Stimulated activated CD4-positive, alpha-beta T cell treated with anti-CD3 and anti-CD28 coated beads, Interleukin-1b, Interleukin-23, amount 100 ng/mL, for 48 hours (primary cell): ENCODE data around the gene TJP1.

ENCODE experiments used
- DNase-seq: peaks from one replicate; pipeline ENCODE4 v3.0.0-alpha.2; 2020

TJP1 gene

DNA sequence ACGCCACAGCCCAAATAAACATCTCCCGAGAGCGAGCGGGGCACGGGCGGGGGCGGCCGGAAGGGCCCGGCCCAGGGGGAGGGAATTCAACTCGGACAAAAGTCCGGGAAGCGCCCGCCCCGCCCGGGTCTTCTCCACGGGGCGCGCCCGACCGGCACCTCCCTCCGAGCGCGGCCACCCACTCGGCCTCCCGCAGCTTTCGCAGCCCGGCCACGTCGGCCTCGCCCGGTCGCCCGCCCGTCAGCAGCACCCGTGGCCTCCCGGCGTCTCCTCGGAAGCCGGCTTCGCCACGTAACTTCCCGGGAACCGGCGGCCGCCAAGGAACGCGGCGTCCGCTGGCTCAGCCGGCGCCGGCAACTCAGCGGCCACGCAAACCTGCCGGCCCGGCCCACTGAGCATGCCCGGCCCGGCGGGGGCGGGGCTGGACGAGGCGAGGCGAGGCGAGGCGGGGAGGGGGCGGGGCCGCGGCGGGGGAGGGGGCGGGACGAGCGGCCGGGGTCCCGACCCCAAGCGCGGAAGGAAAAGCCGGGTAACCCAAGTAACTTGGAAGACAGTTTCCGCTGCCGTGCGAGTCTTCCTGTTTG is at the start of gene TJP1:
TJP1 (minus strand) TSS at position 369 of the 584 bp plus-strand sequence. CDS start 440 bp downstream, outside the sequence.
- DNase-seq: no peak

DNA sequence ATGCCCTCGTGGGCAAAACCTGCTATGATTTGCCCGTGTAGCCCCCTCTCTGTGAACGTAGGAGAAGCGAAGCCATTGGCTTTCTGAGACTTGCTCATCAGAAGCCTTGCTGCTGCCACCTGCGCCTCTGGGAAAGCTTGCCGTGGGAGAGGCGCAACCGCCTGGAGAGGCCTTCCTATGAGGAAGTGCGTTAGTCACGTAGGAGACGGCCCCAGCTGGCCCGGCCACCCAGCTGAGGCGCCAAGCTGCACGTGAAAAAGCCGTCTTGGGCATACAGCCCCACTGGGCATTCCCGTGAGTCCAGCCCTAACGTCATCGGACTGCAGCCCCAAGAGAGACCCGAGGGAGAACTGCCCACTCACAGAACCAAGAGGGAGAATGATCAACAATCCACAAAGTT is 49.1 kb upstream of the TJP1 start:
- no peak for DNase-seq

DNA sequence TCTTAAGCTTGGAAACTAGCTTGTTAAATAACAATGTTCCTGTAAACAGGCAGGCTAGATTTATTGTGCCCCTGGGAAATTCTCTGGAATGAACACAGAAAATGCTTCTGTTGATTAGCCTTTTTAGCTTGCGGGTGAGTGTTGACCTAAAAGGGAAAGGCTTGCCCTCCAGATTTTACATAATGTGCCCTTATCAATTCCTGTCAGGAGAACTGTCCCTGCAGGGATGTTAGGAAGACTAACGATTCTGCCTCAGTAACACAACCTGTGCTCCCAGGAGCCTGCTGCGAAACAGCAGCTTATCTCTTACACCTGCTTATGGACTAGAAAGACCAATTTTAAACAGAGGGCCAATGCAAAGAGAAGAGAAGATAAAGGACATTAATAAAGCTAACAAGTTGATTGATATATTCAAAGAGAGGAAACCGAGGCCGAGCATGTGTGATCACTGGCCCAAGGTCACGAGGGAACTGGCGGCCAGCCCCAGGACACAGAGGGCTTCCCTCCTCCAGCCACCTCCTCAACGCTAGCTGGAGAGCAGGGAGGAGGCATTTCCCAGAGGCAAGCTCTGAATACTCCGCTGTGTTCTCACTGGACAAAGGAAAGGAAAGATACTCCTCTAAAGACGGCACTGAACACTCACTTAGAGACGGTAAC is 48.4 kb upstream of the TJP1 start:
- DNase-seq: no peak

DNA sequence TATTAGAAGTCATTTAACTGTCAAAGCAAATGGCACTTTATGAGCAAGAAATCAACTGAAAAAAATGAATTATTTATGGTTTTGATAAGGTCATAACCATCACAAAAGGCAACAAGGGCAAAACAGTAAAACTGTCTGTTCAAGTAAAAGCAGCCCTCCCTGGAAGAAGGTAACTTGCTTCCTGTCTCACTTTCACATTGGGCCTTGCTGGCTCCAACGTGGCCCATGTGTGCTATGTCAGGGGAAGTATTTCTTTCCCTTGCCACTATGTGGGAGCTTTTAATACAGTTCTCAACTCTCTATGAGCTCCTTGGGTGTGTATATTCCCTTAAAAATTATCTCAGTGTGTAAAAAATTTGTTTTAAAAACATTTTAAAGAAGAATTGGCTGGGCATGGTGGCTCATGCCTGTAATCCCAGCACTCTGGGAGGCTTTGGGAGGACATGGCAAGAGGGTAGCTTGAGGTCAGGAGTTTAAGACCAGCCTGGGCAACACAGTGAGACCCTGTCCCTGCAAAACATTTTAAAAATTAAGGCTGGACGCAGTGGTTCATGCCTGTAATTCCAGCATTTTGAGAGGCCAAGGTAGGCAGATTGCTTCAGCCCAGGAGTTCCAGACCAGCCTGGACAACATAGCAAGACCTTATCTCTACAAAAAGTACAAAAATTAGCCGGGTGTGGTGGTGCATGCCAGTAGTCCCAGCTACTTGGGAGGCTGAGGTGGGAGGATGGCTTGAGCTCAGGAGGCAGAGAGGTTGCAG is 45.2 kb upstream of the TJP1 start:
- no peak for DNase-seq

- DNase-seq: no peak
Observed at GRCh38 chr15:29866337-29866736, 44.1 kb upstream of the TJP1 start.

- DNase-seq: no peak
Observed at GRCh38 chr15:29864501-29864900, 42.2 kb upstream of the TJP1 start.

- DNase-seq: no peak
Observed at GRCh38 chr15:29863438-29863837, 41.2 kb upstream of the TJP1 start.

DNA sequence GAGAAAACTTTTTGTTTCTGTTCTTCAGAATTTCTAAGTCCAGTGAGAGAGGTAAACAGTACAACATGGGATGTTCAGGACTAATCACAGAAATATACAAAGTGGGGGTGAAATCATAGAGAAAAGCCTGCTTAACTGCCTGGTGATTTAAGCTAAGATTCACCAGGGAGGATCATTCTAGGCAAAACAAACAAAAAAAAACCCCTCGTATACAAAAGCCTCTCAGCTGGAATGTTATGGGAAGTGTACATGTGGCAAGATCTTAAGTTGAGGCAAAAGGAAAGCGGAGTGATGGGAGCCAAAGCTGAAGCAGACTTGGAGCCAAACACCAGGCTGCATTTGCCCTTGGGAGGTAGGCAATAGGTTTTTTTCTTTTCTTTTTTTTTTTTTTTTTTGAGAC is 40.0 kb upstream of the TJP1 start:
- DNase-seq: no peak

DNA sequence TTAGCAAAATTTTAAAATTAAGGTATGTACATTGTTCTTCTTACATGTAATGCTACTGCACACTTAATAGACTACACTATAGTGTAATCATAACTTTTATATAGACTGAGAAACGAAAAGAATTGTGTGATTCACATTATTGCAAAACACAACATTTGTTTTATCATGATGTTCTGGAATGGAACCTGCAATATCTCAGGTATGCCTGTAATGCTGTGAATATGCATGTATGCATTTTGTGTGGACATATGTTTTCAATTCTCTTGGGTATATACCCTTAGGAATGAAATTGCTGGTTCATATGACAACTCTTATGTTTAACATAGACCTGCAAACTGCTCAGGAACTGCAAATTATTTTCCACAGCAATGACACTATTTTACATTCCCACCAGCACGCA is 38.6 kb upstream of the TJP1 start:
- DNase-seq: no peak

- no peak for DNase-seq
Observed at GRCh38 chr15:29859973-29860715, 37.9 kb upstream of the TJP1 start.

- no peak for DNase-seq
Observed at GRCh38 chr15:29859293-29859692, 37.0 kb upstream of the TJP1 start.

- DNase-seq: no peak
Observed at GRCh38 chr15:29857221-29857789, 35.0 kb upstream of the TJP1 start.

- no peak for DNase-seq
Observed at GRCh38 chr15:29854413-29854812, 32.1 kb upstream of the TJP1 start.

DNA sequence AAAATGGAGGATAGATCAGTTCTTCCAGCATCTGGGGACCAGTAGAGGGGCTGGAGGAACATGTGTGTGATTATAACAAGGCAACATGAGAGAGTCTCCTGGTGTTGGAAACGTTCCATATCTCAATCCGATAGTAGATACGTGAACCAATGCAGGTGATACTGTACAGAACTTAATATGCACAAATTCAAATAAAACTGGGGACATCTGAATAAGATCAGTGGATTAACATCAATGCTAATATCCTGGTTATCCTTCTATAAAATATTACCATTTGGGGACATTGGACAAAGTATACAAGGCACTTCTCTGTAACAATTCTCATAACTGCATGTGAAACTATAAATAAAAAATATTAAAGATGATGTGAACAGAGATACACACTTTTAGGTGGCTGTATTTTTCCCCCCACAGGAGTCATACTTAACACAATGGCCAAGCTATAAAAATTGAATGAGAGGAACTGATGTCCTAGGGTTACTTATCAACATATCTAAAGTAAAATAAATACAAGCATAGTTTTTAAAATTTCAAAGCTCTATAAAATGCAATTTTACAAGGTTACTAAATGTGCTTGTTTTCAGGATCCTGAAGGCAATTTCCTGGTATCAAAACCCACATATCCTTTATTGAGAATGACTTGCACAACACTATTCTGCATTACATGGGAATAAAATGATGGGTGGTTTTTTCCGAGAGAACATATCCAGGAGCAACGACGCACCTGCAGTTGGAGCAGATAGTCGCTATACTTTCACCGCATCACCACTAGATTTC is 31.1 kb upstream of the TJP1 start:
- no peak for DNase-seq

GRCh38 chr15:29852201-29852600 is 29.9 kb upstream of the TJP1 start:
- DNase-seq: no peak

GRCh38 chr15:29849716-29850115 is 27.4 kb upstream of the TJP1 start:
- no peak for DNase-seq

DNA sequence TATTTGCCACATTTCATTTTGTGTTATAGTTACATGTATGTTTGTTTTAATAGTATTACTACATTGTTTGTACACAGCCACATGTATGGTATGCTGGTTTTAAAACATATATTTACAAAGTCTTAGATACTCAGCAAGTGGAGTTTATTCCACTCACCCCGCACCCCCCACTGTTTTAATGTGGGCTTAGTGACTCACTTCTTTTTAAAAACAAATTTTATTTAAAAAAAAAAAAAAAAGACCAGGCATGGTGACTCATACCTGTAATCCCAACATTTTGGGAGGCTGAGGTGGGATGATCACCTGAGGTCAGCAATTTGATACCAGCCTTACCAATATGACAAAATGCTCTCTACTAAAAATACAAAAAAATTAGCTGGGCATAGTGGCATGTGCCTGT is 26.9 kb upstream of the TJP1 start:
- DNase-seq: no peak

DNA sequence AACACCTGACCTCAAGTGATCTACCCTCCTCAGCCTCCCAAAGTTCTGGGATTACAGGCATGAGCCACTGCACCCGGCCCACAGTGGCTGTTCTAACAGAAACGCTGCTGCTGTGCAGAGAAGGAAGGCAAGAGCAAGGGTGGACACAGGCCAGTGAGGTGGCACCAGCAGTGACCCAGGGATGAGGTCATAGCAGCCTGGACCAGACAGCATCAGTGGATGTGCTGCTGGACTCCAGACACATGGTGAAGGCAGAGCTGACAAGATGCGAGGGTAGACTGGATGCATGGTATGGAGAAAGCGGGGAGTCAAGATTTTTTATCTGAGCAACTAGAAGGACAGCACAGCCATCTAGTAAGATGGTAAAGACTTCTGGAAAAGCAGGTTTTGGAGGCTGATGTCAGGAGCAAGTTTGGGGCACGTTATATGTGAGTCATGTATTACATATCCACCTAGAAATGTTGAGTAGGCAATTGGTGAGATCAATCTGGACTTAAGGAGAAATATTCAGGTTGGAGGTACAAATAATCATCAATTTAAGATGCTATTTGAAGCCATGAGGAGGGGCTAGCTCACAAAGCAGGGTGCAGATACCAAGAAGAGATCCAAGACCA is 22.1 kb upstream of the TJP1 start:
- no peak for DNase-seq

GRCh38 chr15:29842290-29842689 is 20.0 kb upstream of the TJP1 start:
- no peak for DNase-seq

DNA sequence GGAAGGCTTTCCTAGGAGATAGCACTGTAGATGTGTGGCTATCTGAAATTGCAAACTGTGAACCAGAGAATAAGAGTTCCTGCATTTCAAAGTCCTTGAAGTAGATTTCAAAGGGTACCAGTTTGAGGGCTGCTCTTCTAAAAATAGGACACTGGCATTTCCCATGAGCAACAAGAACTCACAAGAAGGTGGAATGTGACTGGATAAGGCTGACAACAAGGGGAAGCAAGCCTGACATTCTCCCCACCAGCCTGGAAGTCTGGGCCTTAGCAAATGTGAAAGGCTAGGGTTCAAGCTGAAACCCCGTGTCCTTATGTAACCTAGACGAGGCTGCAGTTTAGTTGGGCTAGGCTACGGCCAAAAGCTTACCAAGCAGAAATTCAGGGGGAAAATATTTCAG is 18.7 kb upstream of the TJP1 start:
- DNase-seq: no peak

- DNase-seq: no peak
Observed at GRCh38 chr15:29840054-29840453, 17.8 kb upstream of the TJP1 start.
